Heart right ventricle (tissue), 16 donors: Measurements from ENCODE around the gene NFATC1. TPM values are rescaled to one million over a fixed set of nuclear protein-coding genes. Genes with fewer than 3 reads are reported as not detected.
A peak's percentile ranks its signal among the peaks of the same experiment; 100 is the strongest.

Source experiments
- ATAC-seq, 8 donors: fragments of 200-7000 bp; cut with Tn5 transposase; one replicate each; pipeline ENCODE4 v1.9.1; 2020; ENCODE audit warnings: mild to moderate bottlenecking in 8 of 8, moderate library complexity in 8 of 8, moderate number of reproducible peaks in 1 of 8
- DNase-seq, 2 donors: peaks; one replicate each; pipeline ENCODE4 v3.0.0-alpha.2; 2020
- H3K27ac ChIP-seq, 10 donors: fragments of 200-600 bp; sonication (generic) in 2 of 10; one replicate each; pipeline versions ENCODE4 v1.5.0 to v1.8.0; 2020 to 2022; ENCODE audit warnings: mild to moderate bottlenecking in 3 of 10
- H3K27me3 ChIP-seq, 7 donors: fragments of 200-600 bp; one replicate each; pipeline ENCODE4 v1.8.0; 2021 to 2022; ENCODE audit warnings: mild to moderate bottlenecking in 2 of 7
- H3K36me3 ChIP-seq, 9 donors: fragments of 200-600 bp; sonication (generic) in 1 of 9; one replicate each; pipeline versions ENCODE4 v1.5.0 to v1.8.0; 2020 to 2022; ENCODE audit warnings: mild to moderate bottlenecking in 2 of 9
- H3K4me1 ChIP-seq, 9 donors: fragments of 200-600 bp; sonication (generic) in 1 of 9; one replicate each; pipeline versions ENCODE4 v1.5.0 to v1.8.0; 2020 to 2022; ENCODE audit warnings: mild to moderate bottlenecking in 4 of 9
- H3K4me3 ChIP-seq, 10 donors: fragments of 200-600 bp; sonication (generic) in 2 of 10; one replicate each; pipeline versions ENCODE4 v1.5.0 to v1.8.0; 2020 to 2022; ENCODE audit warnings: mild to moderate bottlenecking in 7 of 10, moderate library complexity in 2 of 10
- H3K9me3 ChIP-seq, 11 donors: fragments of 200-600 bp in 10 of 11; sonication (generic) in 2 of 11; one replicate each; pipeline versions ENCODE4 v1.5.0 to v1.8.0; 2013 to 2022; ENCODE audit warnings: mild to moderate bottlenecking in 2 of 11, control low read depth in 1 of 11, moderate library complexity in 1 of 11
- WGBS, 2 donors: extraction: QIAGEN DNeasy Blood & Tissue Kit; methylation state at CpG; one replicate each; pipeline ENCODE4 v1.1.7; 2013; ENCODE audit warnings: inconsistent platforms in 1 of 2; 5-methylcytosine and 5-hydroxymethylcytosine counted together
- intact Hi-C, 10 donors: fragments of 100-400 bp; cut with DNase I; formaldehyde crosslinking; loops; one replicate each; pipeline versions ENCODE4 v1.11.1 to v1.14.2; 2022
- polyA plus RNA-seq, 2 donors: library from polyadenylated mRNA; stranded (reverse); fragments of 200-250 nt; gene quantifications; one replicate each; pipeline ENCODE4 v1.2.3, GENCODE V29; 2013
- total RNA-seq, 10 donors: library from RNA; stranded (reverse); fragmentation: NEBNext Ultra II Directional in 3 of 10; extraction: Animal tissue kit (Norgen Biotek cat#: 25700) in 3 of 10; gene quantifications; one replicate each; pipeline versions ENCODE4 v1.2.1 to v1.2.4, GENCODE V29; 2021 to 2023
- TF ChIP-seq, protein P1 (sequence below), 9 donors: fragments of 200-600 bp; sonication (generic) in 2 of 9; IDR thresholded peaks; one replicate each; pipeline versions ENCODE4 v1.5.0 to v1.8.0; 2021 to 2022; ENCODE audit warnings: antibody characterized with exemption in 9 of 9, mild to moderate bottlenecking in 5 of 9, moderate library complexity in 1 of 9
- donor health status: Arrhythmogenic right ventricular cardiomyopathy.
- donor health status: ischemic (EF 13 %, LVEDD 7.1; RV severe dilation, severe dysfunction).
- donor health status: healthy with polysubstance abuse.
- donor health status: DM: no; HTN: yes; CAD: no.
- donor health status: DM: no; HTN: no; CAD: no.
- donor health status: ischemic (EF 25% LVEDD 6.9; RV normal size, moderate dysfunction).
- donor health status: ischemic (EF 25% LVEDD 5.7; RV mildly dilated, moderate dysfunction).
- donor health status: healthy.
- donor health status: DM: yes; HTN: yes; CAD: no.
- donor health status: Ischemic cardiomyopathy.
- donor health status: ischemic (EF 35%, LVEDD 5.7; RV mildly dilated, moderate dysfunction).
- donor health status: nonischemic (EF 11% LVEDD 7.7; RV severe dilation, severe dysfunction).
- donor health status: DM: yes; HTN: yes; CAD: no.
- donor health status: PGD.
- donor health status: ischemic (EF 29% LVEDD 5.4; RV normal size, mild dysfunction).
- donor health status: nonischemic (EF 23%, LVEDD 6.1; RV moderate dilation, normal function).

NFATC1 gene
- total and polyA plus RNA-seq, 12 donors = 6.3 to 23.8 (median 18.6) TPM

DNA sequence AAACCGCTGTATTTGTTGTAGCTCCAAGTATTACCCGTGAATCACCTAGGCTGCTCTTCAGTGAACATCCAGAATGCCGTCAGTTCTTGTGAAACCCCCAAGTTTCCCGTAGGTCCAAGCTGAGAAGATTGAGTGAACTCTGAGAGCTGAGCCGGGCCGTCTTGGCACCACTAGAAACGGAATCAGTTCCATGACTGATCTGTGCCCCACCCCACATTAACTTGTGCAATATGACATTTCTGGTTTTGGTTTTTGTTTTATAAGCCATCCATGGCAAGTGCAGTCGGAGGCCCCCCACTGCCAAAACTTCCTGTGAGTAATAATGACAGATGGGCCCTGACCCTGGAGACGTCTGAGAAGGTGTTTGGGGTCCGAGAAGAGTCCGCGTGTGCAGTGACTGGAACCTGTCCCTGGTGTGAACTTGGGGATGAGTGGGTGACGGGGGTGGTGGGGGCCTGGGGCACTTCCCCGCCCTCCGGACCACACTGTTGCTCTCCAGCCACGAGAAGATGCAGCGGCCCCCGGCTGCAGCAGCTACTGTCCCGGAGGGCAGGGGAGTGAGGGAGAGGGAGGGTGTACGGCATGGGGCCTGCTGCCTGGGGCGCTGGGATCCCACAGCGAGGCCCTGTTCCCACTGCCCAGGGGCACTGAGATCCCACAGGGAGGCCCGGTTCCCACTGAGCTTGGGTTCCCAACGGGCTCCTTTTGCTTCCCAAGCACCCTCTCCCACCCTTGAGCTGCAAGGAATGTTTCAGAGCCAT is 26.5 kb downstream of the NFATC1 start:
- 93 to 94% methylated on average over 20 to 24 of the region's 24 CpGs for WGBS, 2 donors
- H3K27me3 ChIP-seq = no peaks in the 10 kb centered on the region
- peaks cover 0 to 36% (median 13%) of the 10 kb centered on the region in 9 donors for H3K4me1 ChIP-seq

GRCh38 chr18:79422783-79423165 is 27.0 kb downstream of the NFATC1 start:
- ATAC-seq = no peak
- H3K4me1 ChIP-seq = peaks cover 0 to 36% (median 13%) of the 10 kb centered on the region in 9 donors
- TF ChIP-seq, protein P1, sequence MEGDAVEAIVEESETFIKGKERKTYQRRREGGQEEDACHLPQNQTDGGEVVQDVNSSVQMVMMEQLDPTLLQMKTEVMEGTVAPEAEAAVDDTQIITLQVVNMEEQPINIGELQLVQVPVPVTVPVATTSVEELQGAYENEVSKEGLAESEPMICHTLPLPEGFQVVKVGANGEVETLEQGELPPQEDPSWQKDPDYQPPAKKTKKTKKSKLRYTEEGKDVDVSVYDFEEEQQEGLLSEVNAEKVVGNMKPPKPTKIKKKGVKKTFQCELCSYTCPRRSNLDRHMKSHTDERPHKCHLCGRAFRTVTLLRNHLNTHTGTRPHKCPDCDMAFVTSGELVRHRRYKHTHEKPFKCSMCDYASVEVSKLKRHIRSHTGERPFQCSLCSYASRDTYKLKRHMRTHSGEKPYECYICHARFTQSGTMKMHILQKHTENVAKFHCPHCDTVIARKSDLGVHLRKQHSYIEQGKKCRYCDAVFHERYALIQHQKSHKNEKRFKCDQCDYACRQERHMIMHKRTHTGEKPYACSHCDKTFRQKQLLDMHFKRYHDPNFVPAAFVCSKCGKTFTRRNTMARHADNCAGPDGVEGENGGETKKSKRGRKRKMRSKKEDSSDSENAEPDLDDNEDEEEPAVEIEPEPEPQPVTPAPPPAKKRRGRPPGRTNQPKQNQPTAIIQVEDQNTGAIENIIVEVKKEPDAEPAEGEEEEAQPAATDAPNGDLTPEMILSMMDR (IDR thresholded peaks at IDR 0.05) = no peak
- no peak for DNase-seq
- intact Hi-C loops = no loop called here
- H3K36me3 ChIP-seq = peaks cover 0 to 39% (median 0%) of the 10 kb centered on the region in 9 donors
- no peak overlapping the region for H3K27ac ChIP-seq
- no peaks in the 10 kb centered on the region for H3K27me3 ChIP-seq
- WGBS, 2 donors = 91 to 95% methylated on average over 12 of the region's 12 CpGs
- H3K9me3 ChIP-seq = no peaks in the 10 kb centered on the region
- no peak overlapping the region for H3K4me3 ChIP-seq

More for the DNA sequence above, 26.5 kb downstream of the NFATC1 start:
- intact Hi-C loops = no loop called here
- Histone ChIP-seq H3K36me3 (peaks cover 0 to 39% (median 0%) of the 10 kb centered on the region in 9 donors), H3K9me3 (no peaks in the 10 kb centered on the region), H3K27ac (no peak overlapping the region), H3K4me3 (no peak overlapping the region)
- TF ChIP-seq, protein P1 (IDR thresholded peaks at IDR 0.05) = no peak
- no peak for ATAC-seq
- DNase-seq = no peak

DNA sequence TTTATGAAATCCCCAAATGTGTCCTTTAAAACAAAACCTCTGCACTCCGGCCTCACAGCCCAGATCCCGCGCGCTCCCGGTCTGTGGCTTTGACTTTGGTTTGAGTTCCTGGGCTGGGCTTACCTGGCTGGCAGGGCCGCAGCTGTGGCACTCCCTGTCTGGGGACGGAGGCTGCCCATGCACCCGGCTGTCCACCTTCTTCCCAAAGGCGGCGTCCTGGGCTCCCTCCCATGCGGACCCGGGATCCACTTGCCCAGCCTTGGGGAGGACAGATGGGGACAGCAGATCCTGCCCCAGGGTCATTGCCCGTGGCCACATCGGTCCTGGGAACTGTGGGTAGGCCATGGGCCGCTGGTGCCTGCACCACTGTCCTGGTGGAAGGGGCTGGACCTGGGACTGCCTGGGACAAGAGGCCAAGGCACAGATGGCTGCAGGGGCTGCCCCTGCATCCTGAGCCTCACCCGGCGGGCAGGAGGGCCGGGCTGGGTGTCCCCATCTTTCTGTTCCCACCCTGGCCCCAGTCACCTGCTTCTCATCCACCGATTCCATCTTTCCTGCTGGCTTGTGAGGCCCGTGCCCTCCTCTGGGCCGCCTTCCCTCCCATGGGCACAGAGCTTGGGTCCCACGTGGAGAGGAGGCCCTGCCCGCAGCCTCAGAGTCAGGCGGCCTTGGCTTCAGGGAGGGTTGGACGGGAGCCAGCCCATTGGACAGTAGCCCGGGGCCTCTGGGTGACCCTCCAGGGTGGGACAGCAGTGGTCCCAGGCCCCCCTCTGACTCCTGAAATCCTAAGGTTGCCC is 27.7 kb downstream of the NFATC1 start:
- Histone ChIP-seq H3K4me3 (no peak overlapping the region), H3K36me3 (peaks cover 0 to 36% (median 0%) of the 10 kb centered on the region in 9 donors), H3K4me1 (peaks cover 0 to 36% (median 13%) of the 10 kb centered on the region in 9 donors), H3K27me3 (no peaks in the 10 kb centered on the region), H3K9me3 (no peaks in the 10 kb centered on the region), H3K27ac (peak overlapping the region in 3 of 10 donors; percentile 19 to 31 (median 27))
- no peak for DNase-seq
- TF ChIP-seq, protein P1 (IDR thresholded peaks at IDR 0.05) = no peak
- ATAC-seq = peak in 7 of 8 donors; percentile 3 to 20 (median 14)
- whole genome bisulfite sequencing, 2 donors = 88 to 91% methylated on average over 26 of the region's 26 CpGs
- intact Hi-C loops = no loop called here

DNA sequence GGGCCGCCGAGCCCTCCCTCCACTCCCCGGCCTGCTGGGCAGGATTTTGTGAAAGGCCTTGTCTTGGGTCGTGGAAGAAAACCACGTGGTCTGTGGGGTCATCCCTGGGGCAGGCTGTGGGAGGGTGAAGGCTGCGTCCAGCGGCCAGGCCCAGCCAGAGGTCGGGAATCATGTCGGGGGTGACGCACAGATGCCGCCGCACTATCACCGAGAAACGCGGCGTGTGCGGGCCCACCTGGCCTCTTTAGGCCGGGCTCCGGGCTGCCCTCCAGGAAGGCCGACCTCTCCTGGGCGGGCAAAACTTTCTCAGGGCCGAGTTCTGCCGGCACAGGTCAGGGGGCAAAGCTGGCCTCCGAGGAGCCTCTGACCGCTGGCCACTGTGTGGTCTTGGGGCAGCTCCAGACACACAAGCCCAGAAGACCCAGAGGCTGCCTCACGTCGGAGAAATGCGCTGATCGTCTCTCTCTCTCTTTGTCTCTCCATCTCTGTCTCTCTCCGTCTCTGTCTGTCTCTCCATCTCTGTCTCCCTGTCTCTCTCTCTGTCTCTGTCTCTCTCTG is 28.4 kb downstream of the NFATC1 start:
- peaks cover 0 to 31% (median 13%) of the 10 kb centered on the region in 9 donors for H3K4me1 ChIP-seq
- DNase-seq (peak; percentile 65 to 66), ATAC-seq (peak; percentile 45 to 87 (median 66))
- H3K9me3 ChIP-seq = no peaks in the 10 kb centered on the region
- H3K36me3 ChIP-seq = peaks cover 0 to 35% (median 0%) of the 10 kb centered on the region in 9 donors
- no peaks in the 10 kb centered on the region for H3K27me3 ChIP-seq
- intact Hi-C loops = no loop called here
- no peak overlapping the region for H3K4me3 ChIP-seq
- 72 to 79% methylated on average over 30 of the region's 30 CpGs for WGBS, 2 donors
- TF ChIP-seq, protein P1 (IDR thresholded peaks at IDR 0.05) = no peak
- peak overlapping the region in 4 of 10 donors; percentile 15 to 36 (median 23) for H3K27ac ChIP-seq
